Nephron (organoid): ENCODE measurements around the gene PPP6R2.

Source experiments
- H3K27ac Mint-ChIP-seq, 3 experiments: 2 replicates each; pipeline ENCODE4 v1.8.0; 2020; ENCODE audit warnings: mixed read lengths in 3 of 3, mild to moderate bottlenecking in 2 of 3, moderate library complexity in 1 of 3
- H3K27me3 Mint-ChIP-seq: 2 replicates; pipeline ENCODE4 v1.8.0; 2021; ENCODE audit warnings: low read depth, mild to moderate bottlenecking, moderate library complexity, mixed read lengths
- H3K36me3 Mint-ChIP-seq: 2 replicates; pipeline ENCODE4 v1.8.0; 2020; ENCODE audit warnings: low read depth, mixed read lengths
- H3K4me1 Mint-ChIP-seq: 2 replicates; pipeline ENCODE4 v1.8.0; 2020; ENCODE audit warnings: mixed read lengths
- H3K4me3 Mint-ChIP-seq, 3 experiments: 2 replicates each; pipeline ENCODE4 v1.8.0; 2020; ENCODE audit warnings: mild to moderate bottlenecking in 3 of 3, mixed read lengths in 3 of 3, moderate library complexity in 2 of 3
- H3K9me3 Mint-ChIP-seq: 2 replicates; pipeline ENCODE4 v1.8.0; 2020; ENCODE audit warnings: mixed read lengths
- CTCF ChIP-seq, 3 experiments: fragments of 200-600 bp; sonication (generic); IDR thresholded peaks; one replicate each; pipeline ENCODE4 v1.5.0; 2021; ENCODE audit warnings: antibody characterized with exemption in 3 of 3; ENCODE audit not compliant: unreplicated experiment in 3 of 3

The PPP6R2 gene

GRCh38 chr22:50434849-50435248 lies 91.7 kb downstream of the PPP6R2 start:
- Mint-ChIP-seq H3K4me3 (no peak overlapping the region), H3K4me1 (no peaks in the 10 kb centered on the region), H3K27me3 (no peaks in the 10 kb centered on the region), H3K27ac (no peak overlapping the region), H3K36me3 (peaks cover 22% of the 10 kb centered on the region), H3K9me3 (no peaks in the 10 kb centered on the region)
- TF ChIP-seq CTCF (IDR thresholded peaks at IDR 0.05; ENCODE audit: unreplicated experiment in 3 of 3): no peak

- no peak for TF ChIP-seq CTCF (IDR thresholded peaks at IDR 0.05; ENCODE audit: unreplicated experiment in 3 of 3)
- H3K4me3 Mint-ChIP-seq: no peak overlapping the region
Measured at GRCh38 chr22:50435291-50436014, 92.3 kb downstream of the PPP6R2 start.

GRCh38 chr22:50436015-50436830 lies 93.1 kb downstream of the PPP6R2 start:
- no peaks in the 10 kb centered on the region for H3K4me1 Mint-ChIP-seq
- no peaks in the 10 kb centered on the region for H3K27me3 Mint-ChIP-seq
- no peak overlapping the region for H3K27ac Mint-ChIP-seq
- TF ChIP-seq CTCF (IDR thresholded peaks at IDR 0.05; ENCODE audit: unreplicated experiment in 3 of 3): no peak
- no peak overlapping the region for H3K4me3 Mint-ChIP-seq
- peaks cover 13% of the 10 kb centered on the region for H3K36me3 Mint-ChIP-seq
- H3K9me3 Mint-ChIP-seq: no peaks in the 10 kb centered on the region

More at GRCh38 chr22:50435291-50436014, 92.3 kb downstream of the PPP6R2 start:
- Mint-ChIP-seq H3K27me3 (no peaks in the 10 kb centered on the region), H3K9me3 (no peaks in the 10 kb centered on the region), H3K36me3 (peaks cover 17% of the 10 kb centered on the region), H3K27ac (no peak overlapping the region), H3K4me1 (no peaks in the 10 kb centered on the region)

- Mint-ChIP-seq H3K27ac (no peak overlapping the region), H3K4me1 (no peaks in the 10 kb centered on the region), H3K27me3 (no peaks in the 10 kb centered on the region), H3K9me3 (no peaks in the 10 kb centered on the region), H3K4me3 (no peak overlapping the region), H3K36me3 (peaks cover 7% of the 10 kb centered on the region)
- TF ChIP-seq CTCF (IDR thresholded peaks at IDR 0.05; ENCODE audit: unreplicated experiment in 3 of 3): no peak
Measured at GRCh38 chr22:50436841-50437341, 93.8 kb downstream of the PPP6R2 start.

GRCh38 chr22:50437511-50438304 lies 94.6 kb downstream of the PPP6R2 start:
- no peaks in the 10 kb centered on the region for H3K9me3 Mint-ChIP-seq
- TF ChIP-seq CTCF (IDR thresholded peaks at IDR 0.05; ENCODE audit: unreplicated experiment in 3 of 3): no peak

More at GRCh38 chr22:50437511-50438304, 94.6 kb downstream of the PPP6R2 start:
- H3K27me3 Mint-ChIP-seq: no peaks in the 10 kb centered on the region
- no peak overlapping the region for H3K27ac Mint-ChIP-seq
- H3K36me3 Mint-ChIP-seq: peaks cover 7% of the 10 kb centered on the region
- no peaks in the 10 kb centered on the region for H3K4me1 Mint-ChIP-seq
- H3K4me3 Mint-ChIP-seq: no peak overlapping the region
